Hepatocyte (in vitro differentiated cells): Measurements from ENCODE around the gene KSR1.

Experiments
- EZH2 ChIP-seq: fragments of 200-600 bp; sonication (generic); IDR thresholded peaks from 2 replicates; pipeline ENCODE4 v1.6.1; 2016; ENCODE audit warnings: antibody characterized with exemption, mild to moderate bottlenecking, borderline replicate concordance
- TF ChIP-seq, protein P1 (sequence below): fragments of 200-600 bp; sonication (generic); IDR thresholded peaks from 2 replicates; pipeline ENCODE4 v1.5.1; 2016; ENCODE audit warnings: antibody characterized with exemption, mild to moderate bottlenecking; ENCODE audit not compliant: poor library complexity

DNA sequence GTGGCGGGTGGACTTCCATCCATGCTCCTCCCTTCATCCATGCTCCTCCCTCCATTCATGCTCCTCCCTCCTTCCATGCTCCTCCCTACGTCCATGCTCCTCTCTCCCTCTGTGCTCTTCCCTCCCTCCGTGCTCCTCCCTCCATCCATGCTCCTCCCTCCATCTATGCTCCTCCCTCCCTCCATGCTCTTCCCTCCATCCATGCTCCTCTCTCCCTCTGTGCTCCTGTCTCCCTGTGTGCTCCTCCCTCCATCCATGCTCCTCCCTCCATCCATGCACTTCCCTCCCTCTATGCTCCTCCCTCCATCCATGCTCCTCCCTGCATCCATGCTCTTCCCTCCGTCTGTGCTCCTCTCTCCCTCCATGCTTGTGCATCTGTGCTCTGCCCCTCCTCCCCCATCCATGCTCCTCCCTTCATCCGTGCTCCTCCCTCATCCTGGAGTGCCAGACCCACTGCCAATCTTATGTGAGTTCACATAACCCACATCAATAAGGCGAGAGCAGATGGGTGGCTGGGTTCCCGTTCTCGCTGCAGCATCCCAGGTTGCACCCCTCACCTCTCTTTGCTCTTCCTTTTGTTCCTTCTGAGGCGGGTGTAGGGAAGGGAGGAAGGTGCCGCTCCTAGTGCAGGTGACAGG is 22.8 kb downstream of the KSR1 start:
- TF ChIP-seq EZH2 = no peak
- TF ChIP-seq, protein P1, sequence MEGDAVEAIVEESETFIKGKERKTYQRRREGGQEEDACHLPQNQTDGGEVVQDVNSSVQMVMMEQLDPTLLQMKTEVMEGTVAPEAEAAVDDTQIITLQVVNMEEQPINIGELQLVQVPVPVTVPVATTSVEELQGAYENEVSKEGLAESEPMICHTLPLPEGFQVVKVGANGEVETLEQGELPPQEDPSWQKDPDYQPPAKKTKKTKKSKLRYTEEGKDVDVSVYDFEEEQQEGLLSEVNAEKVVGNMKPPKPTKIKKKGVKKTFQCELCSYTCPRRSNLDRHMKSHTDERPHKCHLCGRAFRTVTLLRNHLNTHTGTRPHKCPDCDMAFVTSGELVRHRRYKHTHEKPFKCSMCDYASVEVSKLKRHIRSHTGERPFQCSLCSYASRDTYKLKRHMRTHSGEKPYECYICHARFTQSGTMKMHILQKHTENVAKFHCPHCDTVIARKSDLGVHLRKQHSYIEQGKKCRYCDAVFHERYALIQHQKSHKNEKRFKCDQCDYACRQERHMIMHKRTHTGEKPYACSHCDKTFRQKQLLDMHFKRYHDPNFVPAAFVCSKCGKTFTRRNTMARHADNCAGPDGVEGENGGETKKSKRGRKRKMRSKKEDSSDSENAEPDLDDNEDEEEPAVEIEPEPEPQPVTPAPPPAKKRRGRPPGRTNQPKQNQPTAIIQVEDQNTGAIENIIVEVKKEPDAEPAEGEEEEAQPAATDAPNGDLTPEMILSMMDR = no peak
